ENCODE results near the gene CD209.
"Not testable (repeated sequence)": the region's sequence is repeated elsewhere in the genome, so short reads cannot be mapped to it uniquely, and the experiment has no call there.

CD209 gene

DNA sequence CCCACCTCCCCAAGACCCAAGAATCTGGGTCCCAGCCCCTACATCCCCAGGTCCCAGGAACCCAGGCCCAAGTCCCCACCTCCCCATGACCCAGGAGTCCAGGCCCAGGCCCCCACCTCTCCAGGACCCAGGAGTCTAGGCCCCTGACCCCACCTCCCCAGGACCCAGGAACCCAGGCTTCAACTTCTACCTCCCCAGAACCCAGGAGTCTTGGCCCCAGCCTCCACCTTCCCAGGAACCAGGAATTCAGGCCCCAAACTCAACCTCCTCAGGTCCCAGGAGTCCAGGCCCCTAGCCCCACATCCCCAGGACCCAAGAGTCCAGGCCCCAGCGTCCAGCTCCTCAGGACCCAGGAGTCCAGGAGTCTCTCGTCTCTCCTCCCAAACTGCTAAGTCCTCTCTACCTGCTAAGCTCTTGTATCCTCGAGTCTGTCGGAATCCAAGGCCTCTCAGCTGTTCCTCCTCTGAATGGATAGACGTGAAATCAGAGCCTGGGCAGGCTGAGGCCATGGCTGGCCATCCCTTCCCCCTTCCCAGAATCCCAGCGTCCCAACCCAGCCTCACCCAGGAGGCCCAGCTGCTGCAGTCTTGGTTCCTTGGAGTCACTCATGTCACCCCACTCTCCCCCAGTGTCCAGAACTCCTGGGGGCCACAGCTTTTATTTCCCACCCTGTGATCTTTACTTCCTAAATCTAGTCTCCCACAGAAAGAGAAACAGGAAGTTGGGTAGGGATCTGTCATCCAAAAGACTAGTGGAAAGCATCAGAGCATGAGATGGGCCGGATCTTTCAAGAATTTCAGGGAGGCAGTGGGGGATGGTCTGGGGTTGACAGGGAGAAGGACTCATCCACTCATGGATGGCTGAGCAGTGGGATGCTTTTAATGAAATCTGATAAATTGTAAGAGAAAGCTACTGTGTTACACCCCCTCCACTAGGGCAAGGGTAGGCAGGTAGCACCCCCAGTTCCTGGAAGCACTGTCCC is at the start of gene CD209:
TSS of gene CD209 (minus strand) at position 632 of the 982 bp plus-strand sequence. CDS start at position 609, 23 bp downstream.
- no peak for DNase-seq

DNA sequence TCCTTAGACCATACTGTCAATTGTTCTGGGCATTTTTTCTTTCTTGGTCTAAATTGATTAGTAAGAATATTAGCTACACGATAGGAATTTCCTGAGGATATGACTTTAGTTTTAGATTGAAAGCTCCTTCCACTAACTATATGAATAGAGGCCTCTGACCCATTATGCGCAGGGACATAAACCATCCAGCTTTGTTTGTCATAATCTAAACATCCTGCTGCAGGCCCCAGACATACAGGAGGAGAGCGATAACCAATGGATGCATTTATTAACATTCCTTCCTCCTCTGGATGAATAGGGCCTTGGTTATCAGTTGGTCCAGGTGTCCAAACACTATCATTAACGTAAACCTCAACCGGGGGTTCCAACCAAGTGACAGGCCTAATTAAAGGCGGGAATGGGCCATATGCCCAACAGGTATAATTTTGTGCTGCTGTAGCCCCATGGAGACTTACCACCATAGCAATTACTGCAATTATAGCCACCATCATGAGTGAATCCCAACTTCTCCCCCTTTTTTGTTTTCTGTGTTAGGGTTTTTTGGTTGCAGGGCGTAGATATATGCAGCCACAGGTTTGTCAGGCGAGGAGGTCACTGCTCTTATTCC is 48.3 kb upstream of the CD209 start:
- no peak for DNase-seq

DNA sequence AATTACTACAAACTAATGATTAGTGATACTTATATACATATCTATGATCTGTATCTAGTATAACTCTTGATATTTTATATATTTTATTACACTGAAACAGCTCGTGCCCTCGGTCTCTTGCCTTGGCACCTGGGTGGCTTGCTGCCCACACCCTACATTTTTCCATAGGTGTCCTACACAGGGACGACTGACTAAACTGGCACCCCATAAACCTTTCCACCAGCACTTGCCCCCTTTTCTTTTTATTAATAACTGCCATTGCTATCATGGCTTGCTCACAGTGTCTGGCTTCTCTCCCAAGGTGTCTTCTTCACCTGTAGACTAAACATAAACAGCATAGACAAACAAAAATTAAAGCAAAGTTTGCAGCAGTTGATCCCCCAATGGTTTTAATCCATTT is 46.2 kb upstream of the CD209 start:
- no peak for DNase-seq

DNA sequence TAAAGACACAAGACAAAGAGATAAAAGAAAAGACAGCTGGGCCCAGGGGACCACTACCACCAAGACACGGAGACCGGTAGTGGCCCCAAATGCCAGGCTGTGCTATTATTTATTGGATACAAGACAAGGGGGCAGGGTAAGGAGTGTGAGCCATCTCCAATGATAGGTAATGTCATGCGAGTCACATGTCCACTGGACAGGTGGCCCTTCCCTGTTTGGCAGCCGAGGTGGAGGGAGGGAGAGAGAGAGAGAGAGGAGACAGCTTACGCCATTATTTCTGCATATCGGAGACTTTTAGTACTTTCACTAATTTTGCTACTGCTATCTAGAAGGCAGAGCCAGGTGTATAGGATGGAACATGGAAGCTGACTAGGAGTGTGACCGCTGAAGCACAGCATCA is 45.4 kb upstream of the CD209 start:
- DNase-seq: not testable (repeated sequence)

DNA sequence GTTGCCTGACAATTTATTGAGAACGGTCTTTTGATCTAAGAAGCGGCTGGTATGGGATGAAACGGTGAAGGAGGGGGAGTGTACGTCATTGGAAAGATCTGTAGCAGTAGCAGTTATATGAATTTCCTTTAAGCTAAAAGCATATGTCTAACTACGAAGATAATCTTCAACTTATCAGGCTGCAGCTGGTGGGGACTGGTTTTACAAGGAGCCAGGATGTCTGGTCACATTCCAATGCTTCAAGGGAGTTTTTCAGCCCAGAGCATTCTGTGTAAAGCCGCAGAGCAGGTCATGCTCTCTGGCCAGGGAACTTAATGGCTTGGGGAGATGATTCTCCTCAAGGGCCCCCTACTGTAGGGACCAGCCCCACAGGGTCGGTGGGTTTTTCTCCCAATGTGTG is 44.9 kb upstream of the CD209 start:
- DNase-seq: no peak

GRCh38 chr19:7790416-7790815 is 43.1 kb upstream of the CD209 start:
- DNase-seq: no peak

GRCh38 chr19:7789447-7789846 is 42.1 kb upstream of the CD209 start:
- peak; percentile 62 for DNase-seq

GRCh38 chr19:7788933-7789323 is 41.6 kb upstream of the CD209 start:
- no peak for DNase-seq

GRCh38 chr19:7788178-7788932 is 41.0 kb upstream of the CD209 start:
- no peak for DNase-seq

DNA sequence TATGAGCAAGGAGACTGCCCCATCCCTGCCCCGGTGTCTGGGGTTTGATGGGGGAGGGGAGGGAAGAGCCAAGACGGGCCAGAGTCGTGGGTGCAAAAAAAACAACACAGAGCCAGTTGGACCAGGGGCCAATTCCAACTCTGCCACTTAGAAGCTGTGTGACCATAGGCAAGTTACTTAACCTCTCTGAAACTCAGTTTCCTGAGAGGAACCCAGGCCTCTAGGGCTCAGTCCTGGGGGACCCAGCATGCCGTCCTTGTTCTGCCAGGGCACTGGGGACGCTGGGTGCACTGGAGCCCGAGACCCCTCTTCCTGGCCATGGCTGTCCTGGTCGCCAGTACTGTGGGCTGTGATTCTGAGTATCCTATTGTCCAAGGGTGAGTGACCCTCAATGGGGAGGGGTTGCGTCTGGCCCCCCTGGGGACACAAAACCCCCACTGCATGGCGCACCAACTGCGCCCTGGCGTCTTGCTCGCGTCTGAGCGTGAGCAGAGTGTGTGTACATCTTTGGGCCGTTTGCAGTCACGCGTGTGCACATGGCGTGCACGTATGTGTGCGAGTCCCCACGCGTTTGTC is 40.4 kb upstream of the CD209 start:
- DNase-seq: no peak

DNA sequence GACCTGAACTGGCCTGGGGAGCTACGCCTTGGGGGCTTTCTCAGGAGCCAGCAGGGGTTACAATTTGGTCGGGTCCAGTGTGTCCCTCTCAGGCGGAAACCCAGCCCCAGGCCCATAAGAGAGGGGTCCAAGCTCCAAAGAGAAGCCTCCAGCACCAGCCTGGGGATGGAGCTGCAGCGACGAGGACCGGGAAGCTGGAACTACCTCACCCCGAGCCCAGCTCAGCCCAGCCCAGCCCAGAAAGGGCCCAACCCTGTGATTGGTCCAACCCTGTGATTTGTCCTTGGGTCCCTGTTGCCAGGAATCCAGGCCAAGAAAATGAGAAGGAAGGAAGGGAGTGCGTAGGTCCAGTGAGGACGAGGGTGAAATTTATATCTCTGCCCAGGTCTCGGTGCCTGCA is 39.8 kb upstream of the CD209 start:
- no peak for DNase-seq

DNA sequence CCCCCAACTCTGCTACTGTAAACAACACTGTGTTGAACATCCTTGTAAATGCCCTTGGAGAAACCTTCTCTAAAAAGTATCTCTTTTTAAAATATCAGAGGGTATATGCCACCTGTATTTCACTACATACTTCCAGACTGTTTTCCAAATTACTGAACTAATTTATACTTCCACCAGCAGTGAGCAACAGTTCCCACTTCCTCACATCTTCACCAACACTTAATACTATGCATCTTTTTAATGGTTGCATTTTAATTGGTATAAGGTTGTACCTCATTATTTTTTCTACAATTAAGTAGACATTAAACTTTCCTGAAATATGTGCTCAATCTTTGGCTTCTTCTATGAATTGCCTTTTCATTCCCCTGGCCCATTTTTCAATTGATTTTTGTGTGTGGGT is 37.5 kb upstream of the CD209 start:
- no peak for DNase-seq

GRCh38 chr19:7783991-7784423 is 36.7 kb upstream of the CD209 start:
- peak; percentile 27 for DNase-seq

GRCh38 chr19:7781157-7781556 is 33.8 kb upstream of the CD209 start:
- no peak for DNase-seq

DNA sequence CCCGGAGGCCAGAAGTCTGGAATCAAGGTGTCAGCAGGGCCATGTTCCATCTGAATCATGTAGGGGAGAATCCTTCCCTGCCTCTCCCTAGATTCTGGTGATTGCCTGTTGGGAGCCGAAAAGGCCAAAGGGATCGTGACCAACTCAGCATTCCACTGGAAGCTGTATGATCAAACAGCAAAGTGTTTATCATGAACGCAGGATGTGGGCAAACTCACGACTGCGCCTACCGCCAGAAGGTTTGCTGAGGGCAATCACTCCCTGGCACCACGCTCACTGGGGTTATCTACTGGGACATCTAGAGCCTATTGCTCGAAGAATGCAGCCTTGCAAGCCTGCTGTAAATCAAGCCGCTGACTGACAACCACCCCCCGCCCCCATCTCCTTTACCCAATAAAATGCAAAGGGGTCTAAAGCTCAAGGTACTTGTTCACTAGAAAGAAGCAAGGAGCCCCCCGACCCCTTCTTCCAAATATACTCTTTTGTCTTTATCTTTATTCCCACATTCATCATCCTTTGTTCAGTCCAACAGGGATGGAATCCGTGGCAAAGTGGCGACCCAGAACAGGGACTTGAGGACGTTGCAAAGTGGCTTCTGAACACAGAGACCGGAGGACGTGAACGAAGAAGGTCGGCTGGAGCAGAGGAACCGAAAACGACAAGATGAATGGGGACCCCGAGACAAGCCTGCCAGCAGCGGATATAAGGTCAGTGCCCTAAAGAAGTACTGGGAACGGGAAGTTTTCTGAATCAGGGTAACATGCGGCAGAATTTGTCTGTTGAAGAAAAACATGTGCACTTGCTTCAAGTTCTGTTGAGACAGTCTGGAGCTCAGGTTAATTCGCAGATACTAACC is 32.5 kb upstream of the CD209 start:
- DNase-seq: no peak

DNA sequence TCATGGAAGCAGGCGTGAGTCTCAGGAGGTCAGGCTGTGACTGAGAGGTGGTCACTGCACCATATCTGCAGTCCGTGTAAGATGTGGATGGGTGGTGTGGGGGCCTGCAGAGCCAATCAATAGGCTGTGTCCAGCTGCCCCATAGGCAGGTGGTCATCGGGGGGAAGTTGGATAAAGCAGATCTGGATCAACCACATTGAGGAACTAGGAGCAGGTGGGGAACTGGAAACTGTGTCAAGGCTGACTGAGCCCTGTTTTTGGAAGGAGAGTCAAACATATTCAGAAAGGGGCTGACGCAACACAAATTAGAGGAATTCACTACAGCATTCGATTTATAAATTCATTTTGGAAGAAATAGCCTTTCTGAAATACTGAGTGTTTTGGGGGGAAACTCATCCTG is 30.7 kb upstream of the CD209 start:
- DNase-seq: no peak

DNA sequence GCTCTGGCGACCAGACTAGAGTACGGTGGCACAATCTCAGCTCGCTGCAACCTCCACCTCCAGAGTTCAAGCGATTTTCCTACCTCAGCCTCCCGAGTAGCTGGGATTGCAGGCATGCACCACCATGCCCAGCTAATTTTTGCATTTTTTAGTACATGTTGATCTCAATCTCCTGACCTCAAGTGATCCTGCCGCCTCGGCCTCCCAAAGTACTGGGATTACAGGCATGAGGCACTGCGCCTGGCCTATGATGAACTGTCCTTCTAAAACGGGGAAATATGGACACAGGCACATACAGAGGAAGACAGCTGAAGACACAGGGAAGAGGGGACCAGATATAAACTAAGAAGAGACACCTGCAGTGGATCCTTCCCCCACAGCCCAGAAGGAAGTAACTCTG is 28.4 kb upstream of the CD209 start:
- no peak for DNase-seq

DNA sequence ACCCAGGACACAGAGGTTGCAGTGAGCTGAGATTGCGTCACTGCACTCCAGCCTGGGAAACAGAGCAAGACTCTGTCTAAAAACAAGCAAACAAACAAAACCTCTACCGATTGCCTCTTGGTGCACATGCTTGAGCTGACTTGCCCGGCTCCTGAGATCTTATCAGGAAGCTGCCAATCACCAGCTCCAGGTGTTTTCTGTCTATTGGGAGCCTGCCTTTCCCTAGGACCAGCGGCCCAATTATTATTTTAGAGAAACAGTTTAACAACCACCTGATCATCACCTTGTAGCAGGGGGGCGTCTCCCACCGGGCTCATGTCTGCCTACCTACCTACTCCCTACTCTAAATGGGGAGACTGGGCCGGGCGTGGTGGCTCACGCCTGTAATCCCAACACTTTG is 26.5 kb upstream of the CD209 start:
- no peak for DNase-seq

- no peak for DNase-seq
Measured at GRCh38 chr19:7772752-7773291, 25.5 kb upstream of the CD209 start.

- no peak for DNase-seq
Measured at GRCh38 chr19:7771072-7771471, 23.7 kb upstream of the CD209 start.

GRCh38 chr19:7769171-7769570 is 21.8 kb upstream of the CD209 start:
- no peak for DNase-seq

GRCh38 chr19:7767487-7767886 is 20.2 kb upstream of the CD209 start:
- no peak for DNase-seq
